GM21528 (cell line): ENCODE results near the gene REXO4.

Experiments used
- ATAC-seq: cut with Tn5 transposase; IDR thresholded peaks from one replicate; pipeline ENCODE4 v1.9.1; 2021; ENCODE audit warnings: mild to moderate bottlenecking, moderate library complexity; ENCODE audit not compliant: unreplicated experiment, low FRiP score

The REXO4 gene

GRCh38 chr9:133417541-133418461, at the start of gene REXO4:
TSS of gene REXO4 (minus strand) at chr9:133418010. CDS start at chr9:133417844, 166 bp downstream.
- peak; percentile 73 for ATAC-seq

- ATAC-seq, result no peak
Measured at GRCh38 chr9:133467101-133467500, 49.3 kb upstream of the REXO4 start.

- no peak for ATAC-seq
Measured at GRCh38 chr9:133465984-133466383, 48.2 kb upstream of the REXO4 start.

- ATAC-seq, result no peak
Measured at GRCh38 chr9:133464638-133465037, 46.8 kb upstream of the REXO4 start.

GRCh38 chr9:133463864-133464615, 46.2 kb upstream of the REXO4 start:
- ATAC-seq, result no peak

- no peak for ATAC-seq
Measured at GRCh38 chr9:133463234-133463863, 45.5 kb upstream of the REXO4 start.

GRCh38 chr9:133461975-133462374, 44.2 kb upstream of the REXO4 start:
- no peak for ATAC-seq

GRCh38 chr9:133460405-133461175, 42.8 kb upstream of the REXO4 start:
- ATAC-seq, result peak; percentile 33

GRCh38 chr9:133459476-133460404, 41.9 kb upstream of the REXO4 start, which contains the start of gene CACFD1:
TSS of gene CACFD1 (plus strand) at chr9:133459978. CDS start at chr9:133460067, 89 bp downstream.
- ATAC-seq, result peak; percentile 74

GRCh38 chr9:133458643-133459312, 41.0 kb upstream of the REXO4 start:
- ATAC-seq, result no peak

GRCh38 chr9:133457748-133458147, 39.9 kb upstream of the REXO4 start:
- no peak for ATAC-seq

GRCh38 chr9:133457233-133457632, 39.4 kb upstream of the REXO4 start:
- ATAC-seq, result no peak

GRCh38 chr9:133456409-133456808, 38.6 kb upstream of the REXO4 start:
- no peak for ATAC-seq

- no peak for ATAC-seq
Measured at GRCh38 chr9:133455936-133456335, 38.1 kb upstream of the REXO4 start.

GRCh38 chr9:133454943-133455673, 37.3 kb upstream of the REXO4 start:
- ATAC-seq, result no peak

GRCh38 chr9:133454325-133454724, 36.5 kb upstream of the REXO4 start:
- no peak for ATAC-seq

GRCh38 chr9:133453651-133454050, 35.8 kb upstream of the REXO4 start:
- ATAC-seq, result no peak

GRCh38 chr9:133452562-133452961, 34.8 kb upstream of the REXO4 start:
- no peak for ATAC-seq
